ENCODE measurements around the gene CLN5. TPM values are rescaled to one million over a fixed set of nuclear protein-coding genes. Genes with fewer than 3 reads are reported as not detected.
A peak's percentile ranks its signal among the peaks of the same experiment; 100 is the strongest.

Gene CLN5
- total RNA-seq, 4 donors from 2014 or later: 6.8 to 20.2 (median 11.2) TPM

- peaks cover 0 to 38% (median 0%) of the 10 kb centered on the region in 4 donors for H3K27me3 ChIP-seq
- no peak overlapping the region for H3K27ac ChIP-seq
- no peaks in the 10 kb centered on the region for H3K36me3 ChIP-seq
- no peak overlapping the region for H3K4me3 ChIP-seq
- DNase-seq: no peak
- H3K9me3 ChIP-seq: no peaks in the 10 kb centered on the region
- H3K4me1 ChIP-seq: peaks cover 0 to 13% (median 5%) of the 10 kb centered on the region in 3 donors
- intact Hi-C loops (cut with DNase I): no loop called here
- WGBS, 2 donors: 48 to 75% methylated on average over 6 of the region's 6 CpGs
- no peak for TF ChIP-seq POLR2A (IDR thresholded peaks at IDR 0.05)
- TF ChIP-seq, protein P1, sequence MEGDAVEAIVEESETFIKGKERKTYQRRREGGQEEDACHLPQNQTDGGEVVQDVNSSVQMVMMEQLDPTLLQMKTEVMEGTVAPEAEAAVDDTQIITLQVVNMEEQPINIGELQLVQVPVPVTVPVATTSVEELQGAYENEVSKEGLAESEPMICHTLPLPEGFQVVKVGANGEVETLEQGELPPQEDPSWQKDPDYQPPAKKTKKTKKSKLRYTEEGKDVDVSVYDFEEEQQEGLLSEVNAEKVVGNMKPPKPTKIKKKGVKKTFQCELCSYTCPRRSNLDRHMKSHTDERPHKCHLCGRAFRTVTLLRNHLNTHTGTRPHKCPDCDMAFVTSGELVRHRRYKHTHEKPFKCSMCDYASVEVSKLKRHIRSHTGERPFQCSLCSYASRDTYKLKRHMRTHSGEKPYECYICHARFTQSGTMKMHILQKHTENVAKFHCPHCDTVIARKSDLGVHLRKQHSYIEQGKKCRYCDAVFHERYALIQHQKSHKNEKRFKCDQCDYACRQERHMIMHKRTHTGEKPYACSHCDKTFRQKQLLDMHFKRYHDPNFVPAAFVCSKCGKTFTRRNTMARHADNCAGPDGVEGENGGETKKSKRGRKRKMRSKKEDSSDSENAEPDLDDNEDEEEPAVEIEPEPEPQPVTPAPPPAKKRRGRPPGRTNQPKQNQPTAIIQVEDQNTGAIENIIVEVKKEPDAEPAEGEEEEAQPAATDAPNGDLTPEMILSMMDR (IDR thresholded peaks at IDR 0.05): no peak
Measured at GRCh38 chr13:76982061-76982460, 9.8 kb upstream of the CLN5 start.

GRCh38 chr13:76983676-76984075, 8.2 kb upstream of the CLN5 start:
- no peak for DNase-seq
- H3K4me3 ChIP-seq: no peak overlapping the region
- H3K9me3 ChIP-seq: no peaks in the 10 kb centered on the region
- intact Hi-C loops (cut with DNase I): no loop called here
- peaks cover 0 to 27% (median 0%) of the 10 kb centered on the region in 4 donors for H3K27me3 ChIP-seq
- WGBS, 2 donors: 74 to 88% methylated on average over 5 of the region's 5 CpGs
- peaks cover 0 to 12% (median 5%) of the 10 kb centered on the region in 3 donors for H3K4me1 ChIP-seq
- no peak overlapping the region for H3K27ac ChIP-seq
- no peak for TF ChIP-seq POLR2A (IDR thresholded peaks at IDR 0.05)
- TF ChIP-seq, protein P1 (IDR thresholded peaks at IDR 0.05): no peak
- H3K36me3 ChIP-seq: no peaks in the 10 kb centered on the region

DNA sequence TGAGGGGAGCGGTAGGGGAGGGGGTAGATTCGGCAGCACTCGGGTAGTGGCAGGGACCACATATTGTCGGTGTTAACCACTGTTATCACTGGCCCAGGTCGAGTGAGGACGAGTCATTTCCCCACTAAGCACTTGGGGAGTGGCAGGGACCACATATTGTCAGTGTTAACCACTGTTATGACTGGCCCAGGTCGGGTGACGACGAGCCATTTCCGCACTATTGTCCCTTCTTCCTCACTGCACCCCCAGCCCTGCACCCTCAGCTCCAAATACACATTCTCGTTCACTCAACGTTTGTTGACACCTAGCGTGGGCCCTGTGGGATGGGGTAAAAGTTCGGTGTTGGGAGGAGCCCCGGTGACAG, 467 bp upstream of the CLN5 start:
- intact Hi-C loops (cut with DNase I): no loop called here
- no peaks in the 10 kb centered on the region for H3K27me3 ChIP-seq
- peaks cover 0 to 11% (median 0%) of the 10 kb centered on the region in 3 donors for H3K36me3 ChIP-seq
- H3K4me1 ChIP-seq: peaks cover 7 to 28% (median 13%) of the 10 kb centered on the region in 3 donors
- DNase-seq: peak; percentile 44
- H3K9me3 ChIP-seq: no peaks in the 10 kb centered on the region
- peak overlapping the region; percentile 90 to 95 (median 93) for H3K27ac ChIP-seq
- 31 to 45% methylated on average over 10 to 11 of the region's 15 CpGs for WGBS, 2 donors
- TF ChIP-seq POLR2A (IDR thresholded peaks at IDR 0.05): no peak
- TF ChIP-seq, protein P1 (IDR thresholded peaks at IDR 0.05): no peak
- peak overlapping the region; percentile 66 to 79 (median 78) for H3K4me3 ChIP-seq

DNA sequence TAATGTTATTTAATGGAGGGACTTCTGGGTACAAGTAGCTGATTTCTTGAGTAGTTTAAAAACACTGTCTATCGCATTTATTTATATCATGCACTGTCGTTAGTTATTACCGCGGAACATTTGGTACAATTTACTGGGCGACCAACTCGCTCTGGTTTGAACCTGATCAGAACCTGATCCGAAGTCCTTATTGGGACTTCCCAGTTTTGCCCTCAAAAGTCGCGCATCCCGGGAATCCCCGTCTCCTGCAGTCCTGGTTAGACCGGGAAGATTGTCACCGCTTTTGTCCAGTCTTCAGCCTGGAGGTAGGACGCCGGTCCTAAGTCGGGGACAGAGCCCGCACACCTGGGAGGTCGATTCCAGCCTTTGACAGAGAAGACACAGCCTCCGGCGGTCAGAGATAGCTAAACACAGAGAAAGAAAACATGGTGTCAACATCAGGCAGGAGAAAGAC, 694 bp downstream of the CLN5 start:
- Histone ChIP-seq H3K4me3 (peak overlapping the region; percentile 66 to 79 (median 78)), H3K36me3 (peaks cover 0 to 23% (median 5%) of the 10 kb centered on the region in 3 donors), H3K27ac (peak overlapping the region; percentile 90 to 95 (median 93)), H3K9me3 (no peaks in the 10 kb centered on the region), H3K27me3 (no peaks in the 10 kb centered on the region), H3K4me1 (peaks cover 7 to 28% (median 13%) of the 10 kb centered on the region in 3 donors)
- 1 to 4% methylated on average over 9 to 11 of the region's 20 CpGs for WGBS, 2 donors
- TF ChIP-seq POLR2A (IDR thresholded peaks at IDR 0.05): no peak
- TF ChIP-seq, protein P1 (IDR thresholded peaks at IDR 0.05): no peak
- intact Hi-C loops (cut with DNase I): no loop called here
- DNase-seq: no peak

DNA sequence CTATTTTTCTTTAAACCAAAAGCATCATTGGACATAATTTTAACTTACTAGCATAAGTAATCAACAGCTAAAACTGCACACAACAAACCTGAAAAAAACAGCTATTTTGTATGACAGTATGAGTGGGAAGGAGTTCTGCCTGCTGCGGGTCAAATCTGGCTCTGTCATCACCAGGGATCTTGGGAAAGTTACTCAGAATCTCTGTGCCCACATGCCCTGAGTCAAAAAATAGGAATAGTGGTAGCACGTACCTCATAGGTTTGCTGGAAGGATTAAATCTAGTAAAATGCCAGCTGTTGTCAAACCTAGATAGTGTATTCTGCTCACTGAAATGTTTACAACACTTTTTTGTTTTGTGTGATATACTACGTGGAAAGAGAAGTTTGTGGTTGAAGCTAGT, 1.1 kb downstream of the CLN5 start:
- H3K4me1 ChIP-seq: peaks cover 7 to 32% (median 13%) of the 10 kb centered on the region in 3 donors
- DNase-seq: no peak
- H3K36me3 ChIP-seq: peaks cover 0 to 26% (median 5%) of the 10 kb centered on the region in 3 donors
- H3K4me3 ChIP-seq: peak overlapping the region; percentile 66 to 79 (median 78)
- H3K27me3 ChIP-seq: no peaks in the 10 kb centered on the region
- H3K27ac ChIP-seq: peak overlapping the region; percentile 90 to 95 (median 93)
- 19 to 27% methylated on average over 3 of the region's 3 CpGs for WGBS, 2 donors
- no peak for TF ChIP-seq POLR2A (IDR thresholded peaks at IDR 0.05)
- TF ChIP-seq, protein P1 (IDR thresholded peaks at IDR 0.05): no peak
- no peaks in the 10 kb centered on the region for H3K9me3 ChIP-seq
- intact Hi-C loops (cut with DNase I): no loop called here

All from esophagus squamous epithelium (tissue), 5 donors.